Measurements from ENCODE around the gene PHLDA1.
"Not testable (repeated sequence)": the region's sequence is repeated elsewhere in the genome, so short reads cannot be mapped to it uniquely, and the experiment has no call there.

PHLDA1 gene

DNA sequence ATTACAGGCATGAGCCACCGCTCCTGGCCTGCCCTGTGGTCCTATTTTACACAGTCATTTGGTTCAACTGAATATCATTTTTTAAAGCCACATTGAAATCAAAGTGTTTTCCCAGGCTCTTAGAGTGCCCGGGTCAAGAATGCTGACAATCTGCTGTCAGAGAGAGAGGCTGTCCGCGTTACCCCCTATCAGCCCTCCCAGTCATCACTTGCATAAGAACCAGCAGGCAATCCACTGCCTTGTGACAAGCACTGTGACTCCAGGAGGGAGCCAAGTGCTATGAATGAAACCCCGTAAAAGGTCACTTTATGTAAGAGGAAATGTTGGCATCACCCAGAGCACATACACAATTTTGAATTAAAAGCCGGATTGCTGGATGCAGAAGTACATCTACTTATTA, 13.5 kb downstream of the PHLDA1 start:
- no peak for DNase-seq (ENCODE audit: low read depth)

DNA sequence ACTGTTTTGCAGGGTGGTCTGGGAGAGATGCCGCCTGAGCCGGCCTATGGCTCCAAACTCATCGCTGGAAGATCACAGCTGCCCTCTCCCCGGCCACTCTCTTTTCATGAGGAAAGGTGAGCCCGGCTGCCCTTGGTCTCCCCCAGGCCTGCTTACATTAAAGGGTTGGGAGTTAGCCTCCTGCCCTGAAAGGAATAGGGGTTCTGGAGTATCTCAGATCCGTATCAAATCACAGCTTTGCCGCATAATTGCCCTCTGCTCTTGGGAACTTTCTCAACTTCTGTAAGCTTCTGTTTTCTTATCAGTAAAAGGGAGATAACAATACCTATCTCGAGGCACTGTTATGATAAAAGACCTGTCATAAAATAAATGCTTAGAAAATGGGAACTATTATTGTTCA, 17.6 kb downstream of the PHLDA1 start:
- no peak for DNase-seq (ENCODE audit: low read depth)

DNA sequence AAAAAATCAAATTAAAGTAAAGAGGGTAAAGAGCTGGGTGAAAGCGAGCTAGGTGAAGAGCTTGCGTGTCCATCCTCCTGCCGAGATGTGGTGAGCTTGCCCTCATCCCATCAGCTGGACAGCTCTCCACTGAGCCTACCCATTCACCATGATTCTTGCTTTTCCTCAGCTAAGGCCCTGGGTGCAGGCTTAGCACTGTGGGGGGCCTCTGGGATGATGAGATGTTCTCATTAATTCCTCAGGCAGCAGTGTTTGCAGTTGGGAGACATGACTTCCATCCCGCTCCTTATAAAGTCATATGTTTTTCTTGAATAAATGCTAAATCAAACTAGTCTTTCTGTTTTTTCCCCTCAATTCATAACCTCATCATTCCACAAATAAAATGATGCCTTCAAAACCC, 18.0 kb downstream of the PHLDA1 start:
- no peak for DNase-seq (ENCODE audit: low read depth)

DNA sequence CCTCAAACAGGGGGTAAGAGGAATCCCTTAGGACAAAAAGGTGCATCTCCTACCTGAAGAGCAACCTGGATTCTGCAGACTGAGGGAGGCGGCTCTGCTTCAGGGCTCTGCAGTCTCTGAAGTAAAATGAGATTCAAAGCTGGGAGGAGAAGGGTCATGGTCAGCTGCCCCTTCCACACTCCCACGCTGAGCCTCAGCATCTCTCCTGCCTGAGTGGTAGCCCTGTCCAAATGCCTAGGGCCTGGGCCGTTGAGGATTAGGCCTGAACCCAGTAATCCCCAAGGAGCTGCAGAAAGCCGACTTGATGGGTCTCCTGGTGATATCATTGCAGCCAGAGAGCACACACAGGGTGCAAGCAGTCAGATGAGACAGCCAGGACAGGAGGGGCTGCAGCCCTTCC, 18.9 kb downstream of the PHLDA1 start:
- DNase-seq (ENCODE audit: low read depth): no peak

DNA sequence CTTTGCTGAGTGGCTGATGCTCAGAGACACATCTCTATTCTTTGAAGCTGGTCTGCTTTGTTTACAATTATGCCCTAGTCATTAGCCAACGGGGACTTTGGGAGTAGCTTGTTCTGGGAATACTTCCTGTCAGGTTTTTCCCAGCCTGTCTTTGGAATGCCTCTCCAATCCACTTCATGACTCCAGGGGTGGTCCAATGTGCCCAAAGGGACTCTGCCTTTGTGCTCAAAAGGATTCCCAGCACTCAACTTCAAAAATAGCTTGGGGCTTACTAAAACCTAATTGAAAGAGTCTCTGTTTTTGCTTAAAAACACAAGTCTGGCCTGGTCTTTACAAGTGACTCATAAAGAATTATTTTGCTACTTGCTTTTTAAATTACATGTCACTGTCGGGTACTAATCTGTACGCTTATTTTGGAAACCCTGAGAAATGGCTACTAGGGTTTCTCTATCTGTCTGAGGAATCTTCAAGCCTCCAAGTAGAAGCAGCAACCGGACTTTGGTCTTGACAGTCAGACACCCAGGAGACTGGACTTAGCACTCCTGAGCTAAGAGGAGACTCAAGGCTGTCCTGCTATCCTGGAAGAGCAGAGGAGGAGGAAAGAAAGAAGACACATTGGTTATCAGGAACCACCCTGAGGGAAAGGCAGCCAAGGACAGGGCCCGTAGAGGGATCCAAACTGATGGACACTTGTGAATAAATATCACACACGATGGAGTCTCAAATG, 20.7 kb downstream of the PHLDA1 start:
- no peak for DNase-seq (ENCODE audit: low read depth)

DNA sequence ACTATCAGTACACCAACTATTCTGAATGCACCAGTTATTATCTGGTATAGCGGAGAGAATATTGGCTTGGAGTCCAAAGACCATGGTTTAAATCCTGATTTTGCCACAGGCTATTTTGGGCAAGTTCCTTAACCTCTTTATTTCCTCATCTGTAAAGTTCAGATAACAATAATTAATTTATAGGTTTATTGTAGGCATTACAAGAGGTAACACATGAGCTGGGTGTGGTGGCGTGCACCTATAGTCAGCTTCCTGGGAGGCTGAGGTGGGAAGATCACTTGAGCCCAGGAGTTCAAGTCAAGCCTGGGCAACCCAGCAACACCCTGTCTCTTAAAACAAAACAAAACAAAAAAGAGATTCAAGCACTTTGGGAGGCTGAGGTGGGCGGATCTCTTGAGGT, 23.1 kb downstream of the PHLDA1 start:
- no peak for DNase-seq (ENCODE audit: low read depth)

DNA sequence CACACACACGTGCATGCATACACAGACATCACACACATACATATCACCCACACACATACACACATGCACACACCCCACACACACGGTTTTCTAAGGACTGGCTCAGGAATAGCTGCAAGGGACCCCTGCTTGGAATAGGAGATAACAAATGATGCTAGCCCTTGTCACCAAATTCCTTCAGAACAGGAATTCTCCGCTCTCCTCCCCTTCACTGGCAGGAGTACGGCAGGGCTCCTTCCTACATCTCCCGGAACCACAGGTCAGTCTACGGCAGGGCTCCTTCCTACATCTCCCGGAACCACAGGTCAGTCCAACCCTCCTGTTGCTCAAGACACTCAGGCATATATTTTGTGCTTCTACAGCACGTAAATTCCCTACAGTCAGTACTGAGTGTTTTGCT, 23.9 kb downstream of the PHLDA1 start:
- DNase-seq (ENCODE audit: low read depth): no peak

DNA sequence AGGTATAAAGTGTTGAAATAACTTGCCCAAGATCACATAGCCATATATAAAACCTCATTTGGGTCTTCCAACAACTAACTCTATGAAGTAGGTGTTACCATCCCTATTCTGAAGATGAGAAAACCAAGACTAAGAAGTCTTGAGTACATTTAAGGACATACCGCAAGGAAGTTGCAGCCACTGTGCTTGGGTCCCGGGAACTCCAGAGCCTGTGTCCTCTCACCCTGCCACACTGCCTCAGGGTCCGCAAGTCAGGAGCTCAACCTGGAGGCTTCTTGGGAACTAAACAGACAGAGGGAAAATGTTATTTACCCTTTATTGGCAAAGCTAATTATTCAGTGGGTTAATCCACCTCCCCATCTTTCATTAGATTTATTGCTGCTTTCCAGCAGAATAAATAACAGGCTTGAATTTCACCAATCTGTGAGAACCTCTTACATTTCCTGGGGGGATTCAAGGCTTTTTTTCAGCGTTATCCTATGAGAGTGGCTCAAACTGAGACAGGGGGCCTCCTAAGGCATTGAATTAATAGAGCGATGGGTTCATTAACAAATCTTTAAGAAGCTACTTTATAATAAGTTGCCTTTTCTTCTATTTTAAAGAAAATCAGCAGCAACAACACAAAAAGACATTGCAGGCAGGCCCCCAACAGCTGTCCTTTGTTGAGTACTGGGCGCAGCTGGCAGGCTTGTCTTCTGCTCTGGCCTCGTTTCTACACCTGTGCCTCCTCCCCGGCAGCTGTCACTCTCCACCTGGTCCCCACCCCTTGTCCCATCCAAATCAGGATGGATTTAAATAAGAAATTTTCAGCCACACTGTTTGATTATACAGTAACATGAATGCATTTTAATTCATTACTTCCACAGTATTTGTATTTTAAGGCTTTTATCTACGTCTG, 25.3 kb downstream of the PHLDA1 start:
- DNase-seq (ENCODE audit: low read depth): no peak

DNA sequence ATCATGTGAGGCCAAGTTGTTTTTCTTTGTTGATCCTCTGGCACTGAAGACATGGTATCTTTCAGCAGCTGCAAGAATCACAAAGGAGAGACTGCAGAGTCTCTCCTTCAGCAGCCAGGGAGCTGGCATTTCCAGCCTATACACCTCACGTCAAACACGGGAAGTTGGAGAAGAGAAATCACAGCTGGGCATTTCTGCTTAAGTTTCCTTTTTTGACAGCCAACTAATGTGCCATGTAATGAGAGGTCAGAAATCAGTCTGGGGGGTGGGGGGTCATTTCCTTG, 28.3 kb downstream of the PHLDA1 start:
- no peak for DNase-seq (ENCODE audit: low read depth)

DNA sequence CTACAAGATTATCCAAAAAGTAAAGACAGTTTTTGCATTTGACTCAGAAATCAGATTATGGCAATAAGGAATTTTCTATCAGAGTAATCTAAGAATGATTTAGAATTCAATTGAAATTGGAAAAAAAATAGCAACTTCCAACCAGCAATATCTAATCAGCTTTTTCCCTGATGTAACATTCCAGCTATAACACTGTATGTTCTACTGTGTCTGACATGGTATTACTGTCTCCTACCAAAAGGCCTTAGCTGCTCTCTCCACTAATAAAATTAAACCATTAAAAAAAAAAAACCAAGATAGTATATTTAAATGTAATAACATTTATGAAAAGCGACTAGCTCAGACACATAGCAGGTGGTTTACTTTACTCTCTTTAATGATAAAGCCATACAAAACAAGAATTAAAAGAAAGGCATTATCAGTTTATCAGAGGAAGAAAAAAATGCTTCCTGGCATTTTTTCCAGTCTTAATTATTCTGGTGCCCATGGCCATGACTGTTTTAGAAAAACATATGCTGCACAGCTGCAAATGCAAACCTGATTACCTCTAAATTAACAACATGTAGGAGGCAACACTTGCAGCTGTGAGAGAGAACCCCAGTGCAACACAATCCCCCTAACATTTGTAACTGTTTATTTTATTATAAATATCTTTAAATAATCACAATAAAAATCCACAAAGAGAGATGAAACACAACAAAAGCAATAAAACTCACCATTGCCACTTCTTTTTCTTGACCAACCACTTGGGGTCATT, 28.8 kb downstream of the PHLDA1 start:
- no peak for DNase-seq (ENCODE audit: low read depth)

DNA sequence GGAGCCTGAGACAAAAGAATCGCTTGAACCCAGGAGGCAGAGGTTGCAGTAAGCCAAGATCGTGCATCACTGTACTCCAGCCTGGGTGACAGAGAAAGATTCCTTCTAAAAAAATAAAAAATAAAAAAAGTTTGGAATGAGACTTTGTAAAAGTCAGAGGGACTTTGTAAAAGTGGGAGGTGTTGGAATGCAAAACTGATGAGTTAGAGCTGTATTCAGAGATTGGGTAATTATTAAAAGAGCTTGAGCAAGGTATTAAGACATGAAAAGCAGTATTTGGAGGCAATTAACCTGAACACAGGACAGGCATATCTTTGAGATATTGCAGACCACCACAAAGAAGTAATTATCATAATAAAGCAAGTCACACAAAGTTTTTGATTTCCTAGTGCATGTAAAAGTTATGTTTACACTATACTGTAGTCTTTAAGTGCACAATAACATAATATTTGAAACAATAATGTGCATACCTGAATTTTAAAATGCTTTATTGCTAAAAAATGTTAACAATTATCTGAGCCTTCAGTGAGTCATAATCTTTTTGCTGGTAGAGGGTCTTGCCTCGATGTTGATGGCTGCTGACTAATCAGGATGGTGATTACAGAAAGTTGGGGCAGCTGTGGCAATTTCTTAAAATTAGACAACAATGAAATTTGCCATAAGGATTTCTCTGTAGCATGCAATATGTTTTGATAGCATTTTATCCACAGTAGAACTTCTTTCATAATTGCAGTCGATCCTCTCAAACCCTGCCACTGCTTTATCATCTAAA, 33.1 kb downstream of the PHLDA1 start:
- no peak for DNase-seq (ENCODE audit: low read depth)

DNA sequence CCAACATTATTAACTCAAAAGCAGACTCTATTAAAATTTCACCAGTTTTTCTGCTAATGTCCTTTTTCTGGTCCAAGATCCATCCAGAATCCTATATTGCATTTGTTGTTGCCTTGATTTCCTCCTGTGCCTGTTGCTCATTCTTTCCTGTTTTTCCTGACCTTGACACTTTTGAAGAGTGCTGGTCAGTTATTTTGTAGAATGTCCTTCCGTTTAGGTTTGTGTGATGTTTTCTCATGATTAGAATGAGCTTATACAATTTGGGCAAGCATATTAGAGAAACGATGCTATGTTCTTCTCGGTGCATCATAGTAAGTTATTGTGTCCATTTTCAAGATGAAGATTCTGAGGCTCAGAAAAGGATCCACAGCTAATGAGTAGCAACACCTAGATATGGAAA, 33.9 kb downstream of the PHLDA1 start:
- no peak for DNase-seq (ENCODE audit: low read depth)

DNA sequence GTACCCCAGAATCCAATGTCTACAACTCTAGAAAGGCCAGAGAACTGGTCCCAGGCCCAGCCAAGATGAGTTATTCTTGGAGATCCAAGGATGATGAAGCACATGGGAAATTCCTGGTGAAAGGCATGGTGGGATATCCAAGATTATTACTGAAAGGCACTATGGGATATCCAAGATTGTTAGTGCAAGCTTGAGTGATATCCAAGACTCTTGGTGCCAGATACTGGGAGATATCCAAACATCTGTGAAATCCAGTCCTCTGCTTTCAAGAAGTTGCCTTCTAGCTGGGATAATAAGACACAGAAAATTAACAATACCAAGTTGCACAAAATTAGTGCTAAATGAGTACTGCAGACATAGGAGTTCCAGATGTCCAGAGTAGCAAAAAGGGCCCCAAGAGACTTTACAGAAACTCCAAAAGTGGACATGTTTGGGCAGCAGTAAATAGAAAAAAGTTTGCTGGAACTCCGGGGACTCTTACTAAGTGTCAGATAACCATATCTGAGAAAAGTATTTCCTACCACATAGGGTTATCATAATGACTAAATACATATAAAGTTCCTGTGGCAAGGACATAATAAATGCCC, 34.6 kb downstream of the PHLDA1 start:
- no peak for DNase-seq (ENCODE audit: low read depth)

DNA sequence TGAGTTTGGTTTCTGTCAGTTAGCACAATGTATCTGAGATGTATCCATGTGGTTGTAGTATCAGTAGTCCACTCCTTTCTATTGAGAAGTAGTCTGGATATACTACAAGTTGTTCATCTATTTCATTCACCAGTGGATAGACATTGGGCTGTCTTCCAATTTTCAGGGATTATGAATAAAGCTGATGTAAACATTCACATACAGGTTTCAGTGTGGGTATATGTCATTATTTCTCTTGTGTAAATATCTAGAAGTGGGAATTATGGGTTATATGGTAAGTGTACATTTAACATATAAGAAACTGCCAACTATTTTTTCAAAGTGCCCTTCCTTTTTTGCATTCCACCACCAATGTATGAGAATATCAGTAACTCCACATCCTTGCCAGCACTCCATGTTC, 35.9 kb downstream of the PHLDA1 start:
- no peak for DNase-seq (ENCODE audit: low read depth)

DNA sequence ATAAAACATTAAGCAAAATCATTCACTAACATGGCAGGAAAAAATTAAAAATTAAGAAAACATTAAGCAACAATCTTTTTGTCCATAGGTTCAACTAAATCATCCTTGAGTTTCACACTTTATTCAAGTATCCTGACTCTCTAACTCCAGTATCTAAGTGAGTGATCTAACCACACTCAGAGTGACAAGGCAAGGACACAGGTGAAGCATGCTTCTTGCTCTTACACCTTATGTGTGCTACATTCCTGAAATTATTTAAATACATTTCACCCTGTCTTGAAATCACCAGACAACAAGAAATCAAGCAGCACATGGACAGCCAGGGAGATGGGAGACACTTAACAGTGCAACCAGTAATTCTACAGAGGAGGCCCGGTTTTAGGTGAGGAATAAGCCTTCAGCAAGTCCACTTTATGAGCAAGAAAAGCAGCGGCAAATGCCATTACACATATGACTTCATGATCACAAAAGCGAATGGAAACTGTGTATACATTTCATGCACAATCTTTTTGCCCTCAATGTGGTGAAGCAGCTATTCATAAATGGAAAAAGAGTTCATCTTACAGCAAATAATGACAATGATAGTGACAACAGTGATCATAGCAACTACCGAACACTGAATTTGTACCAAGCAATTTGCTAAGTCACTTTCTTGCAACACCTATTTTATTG, 37.4 kb downstream of the PHLDA1 start:
- DNase-seq (ENCODE audit: low read depth): no peak

DNA sequence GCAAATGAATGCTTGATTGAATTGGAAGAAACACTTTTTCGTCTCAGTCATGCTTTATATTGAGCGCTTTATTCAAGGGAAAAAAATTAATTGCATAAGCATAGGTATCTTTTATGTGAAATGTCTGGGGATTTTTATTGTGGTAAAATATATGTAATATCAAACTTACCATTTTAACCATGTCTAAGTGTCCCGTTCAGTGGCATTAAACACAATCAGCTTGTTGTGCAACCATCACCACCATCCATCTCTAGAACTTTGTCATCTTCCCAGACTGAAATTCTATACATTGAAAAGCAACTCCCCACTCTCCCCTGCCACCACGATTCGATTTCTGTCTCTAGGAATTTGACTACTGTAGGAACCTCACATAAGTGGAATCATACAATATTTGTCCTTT, 39.8 kb downstream of the PHLDA1 start:
- no peak for DNase-seq (ENCODE audit: low read depth)

DNA sequence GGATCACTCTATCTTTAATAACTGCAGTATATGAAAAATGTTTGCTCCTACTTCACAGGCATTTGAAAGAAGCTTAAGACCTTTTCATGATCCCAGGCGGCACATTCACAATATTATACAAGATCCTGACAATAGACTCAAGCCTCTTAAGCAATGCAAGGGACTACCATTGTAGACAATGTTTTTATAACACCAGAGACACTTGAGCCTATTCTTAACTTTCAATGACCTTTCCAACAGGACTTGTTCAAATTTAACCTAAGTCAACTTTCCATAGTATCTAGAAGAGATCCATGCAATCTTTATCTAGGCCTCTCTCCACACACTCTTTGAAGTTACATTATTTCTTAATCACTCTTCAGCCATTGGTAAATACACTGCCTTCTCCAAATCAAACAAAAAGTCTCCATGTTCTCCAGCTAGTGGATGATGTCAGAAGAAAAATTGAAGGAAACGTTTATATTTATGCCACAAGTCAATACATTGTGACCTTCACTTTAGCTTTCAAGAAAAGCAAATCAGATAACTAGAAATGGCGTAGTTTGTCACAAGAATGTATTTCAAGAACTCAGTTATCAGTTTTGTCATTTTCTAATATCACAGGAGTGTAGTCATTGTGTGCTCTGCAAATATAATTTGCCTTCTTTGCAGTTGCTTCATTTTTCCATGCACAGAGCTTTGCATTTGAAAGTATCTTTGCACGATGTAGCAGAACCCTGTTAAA, 41.2 kb downstream of the PHLDA1 start:
- no peak for DNase-seq (ENCODE audit: low read depth)

DNA sequence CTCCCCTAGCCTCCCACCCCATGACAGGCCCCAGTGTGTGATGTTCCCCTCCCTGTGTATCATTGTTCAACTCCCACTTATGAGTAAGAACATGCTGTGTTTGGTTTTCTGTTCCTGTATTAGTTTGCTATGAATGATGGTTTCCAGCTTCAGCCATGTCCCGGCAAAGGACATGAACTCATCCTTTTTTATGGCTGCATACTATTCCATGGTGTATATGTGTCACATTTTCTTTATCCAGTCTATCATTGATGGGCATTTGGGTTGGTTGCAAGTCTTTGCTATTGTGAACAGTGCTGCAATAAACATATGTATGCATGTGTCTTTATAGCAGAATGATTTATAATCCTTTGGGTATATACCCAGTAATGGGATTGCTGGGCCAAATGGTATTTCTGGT, 43.9 kb downstream of the PHLDA1 start:
- DNase-seq (ENCODE audit: low read depth): not testable (repeated sequence)

DNA sequence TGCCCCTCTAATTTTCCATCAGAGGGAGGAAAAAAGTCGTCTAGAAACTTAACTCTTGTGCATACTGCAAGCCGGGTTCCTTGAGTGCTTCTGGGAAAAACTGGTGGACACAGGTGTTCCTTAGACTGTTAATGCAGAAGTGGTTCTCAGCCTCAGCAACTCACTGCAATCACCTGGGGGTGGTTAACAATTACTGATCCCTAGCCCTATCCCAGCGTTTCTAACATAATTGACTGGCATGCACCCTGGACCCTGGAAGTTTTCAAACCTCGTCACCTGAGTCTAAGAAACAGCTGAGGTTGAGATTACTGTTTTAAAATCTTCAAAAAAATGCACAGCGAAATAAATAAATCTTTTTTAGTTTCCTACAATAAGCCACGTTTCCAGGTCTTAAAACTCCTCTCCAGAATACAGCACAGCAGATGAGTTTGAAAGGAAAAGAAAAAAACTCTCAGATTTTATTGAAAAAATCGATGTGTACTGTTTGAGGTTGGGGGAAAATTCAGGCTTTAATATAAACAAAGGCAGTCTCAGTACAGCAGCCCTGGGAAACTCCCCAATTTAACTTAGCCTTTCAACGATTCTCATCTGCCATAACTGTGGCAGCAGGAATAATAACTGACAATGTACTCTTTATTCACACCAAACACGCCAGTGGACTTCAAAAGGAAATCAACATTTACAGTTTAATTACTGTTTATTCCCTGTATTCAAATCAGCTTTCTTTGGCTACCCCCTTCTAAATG, 45.4 kb downstream of the PHLDA1 start:
- DNase-seq (ENCODE audit: low read depth): no peak

DNA sequence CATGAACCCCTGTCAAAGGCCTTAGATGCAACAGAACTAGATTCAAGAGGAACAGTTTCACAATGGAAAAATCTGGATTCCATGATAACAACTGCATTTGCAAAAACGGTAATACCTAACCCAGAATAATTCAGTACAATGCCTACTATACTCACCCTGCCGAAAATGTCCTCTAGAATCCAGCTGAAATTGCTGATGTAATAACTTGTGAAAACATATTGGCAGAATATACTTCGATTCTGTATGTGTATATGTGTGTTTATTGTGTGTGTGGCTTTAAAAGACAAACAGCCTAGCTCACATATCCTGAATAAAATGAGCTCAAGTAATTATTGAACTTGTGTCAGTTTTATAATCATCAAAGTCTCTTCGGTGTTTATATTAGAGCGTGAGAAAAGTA, 46.0 kb downstream of the PHLDA1 start:
- DNase-seq (ENCODE audit: low read depth): no peak
